ENCODE measurements around the gene CPNE1.

- TF ChIP-seq CTCF (conservative IDR thresholded peaks at IDR 0.05; ENCODE audit: low read length) (no peak), EZH2phosphoT487 (IDR thresholded peaks at IDR 0.05; ENCODE audit: borderline replicate concordance) (no peak)
Measured at GRCh38 chr20:35638751-35639150, 25.9 kb downstream of the CPNE1 start.
